ENCODE results near the gene CLDND1.

GRCh38 chr3:98501863-98502576, 20.7 kb downstream of the CLDND1 start:
- TF ChIP-seq CTCF (IDR thresholded peaks at IDR 0.05) (no peak), POLR2A (IDR thresholded peaks at IDR 0.05) (no peak)

All from testis (tissue), 2 donors.